ENCODE results near the gene CLDN19.

DNA sequence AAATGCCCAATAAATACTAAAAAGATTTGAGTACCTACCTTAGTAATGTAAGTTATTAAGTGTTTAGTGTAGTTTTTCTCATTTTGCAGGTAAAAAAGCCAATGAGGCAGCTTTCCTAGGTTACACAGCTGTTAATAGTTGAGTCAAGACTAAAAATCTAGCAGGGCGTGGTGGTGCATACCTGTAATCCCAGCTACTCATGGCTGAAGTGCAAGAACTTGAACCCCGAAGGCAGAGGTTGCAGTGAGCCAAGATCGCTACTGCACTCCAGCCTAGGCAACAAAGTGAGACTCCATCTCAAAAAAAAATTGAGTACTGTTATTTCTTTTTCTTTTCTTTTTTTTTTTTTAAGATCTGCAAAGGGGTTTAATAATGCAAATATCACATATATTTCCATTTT is 50.1 kb downstream of the CLDN19 start:
- TF ChIP-seq, protein P1, sequence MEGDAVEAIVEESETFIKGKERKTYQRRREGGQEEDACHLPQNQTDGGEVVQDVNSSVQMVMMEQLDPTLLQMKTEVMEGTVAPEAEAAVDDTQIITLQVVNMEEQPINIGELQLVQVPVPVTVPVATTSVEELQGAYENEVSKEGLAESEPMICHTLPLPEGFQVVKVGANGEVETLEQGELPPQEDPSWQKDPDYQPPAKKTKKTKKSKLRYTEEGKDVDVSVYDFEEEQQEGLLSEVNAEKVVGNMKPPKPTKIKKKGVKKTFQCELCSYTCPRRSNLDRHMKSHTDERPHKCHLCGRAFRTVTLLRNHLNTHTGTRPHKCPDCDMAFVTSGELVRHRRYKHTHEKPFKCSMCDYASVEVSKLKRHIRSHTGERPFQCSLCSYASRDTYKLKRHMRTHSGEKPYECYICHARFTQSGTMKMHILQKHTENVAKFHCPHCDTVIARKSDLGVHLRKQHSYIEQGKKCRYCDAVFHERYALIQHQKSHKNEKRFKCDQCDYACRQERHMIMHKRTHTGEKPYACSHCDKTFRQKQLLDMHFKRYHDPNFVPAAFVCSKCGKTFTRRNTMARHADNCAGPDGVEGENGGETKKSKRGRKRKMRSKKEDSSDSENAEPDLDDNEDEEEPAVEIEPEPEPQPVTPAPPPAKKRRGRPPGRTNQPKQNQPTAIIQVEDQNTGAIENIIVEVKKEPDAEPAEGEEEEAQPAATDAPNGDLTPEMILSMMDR (IDR thresholded peaks at IDR 0.05) = no peak
- no peak for TF ChIP-seq EP300 (IDR thresholded peaks at IDR 0.05)
- no peak for TF ChIP-seq POLR2AphosphoS5 (IDR thresholded peaks at IDR 0.05)
- no peak for TF ChIP-seq POLR2A (IDR thresholded peaks at IDR 0.05)

Measured in gastroesophageal sphincter (tissue), 3 donors.